ENCODE data around the gene SLC16A12.

SLC16A12 gene

DNA sequence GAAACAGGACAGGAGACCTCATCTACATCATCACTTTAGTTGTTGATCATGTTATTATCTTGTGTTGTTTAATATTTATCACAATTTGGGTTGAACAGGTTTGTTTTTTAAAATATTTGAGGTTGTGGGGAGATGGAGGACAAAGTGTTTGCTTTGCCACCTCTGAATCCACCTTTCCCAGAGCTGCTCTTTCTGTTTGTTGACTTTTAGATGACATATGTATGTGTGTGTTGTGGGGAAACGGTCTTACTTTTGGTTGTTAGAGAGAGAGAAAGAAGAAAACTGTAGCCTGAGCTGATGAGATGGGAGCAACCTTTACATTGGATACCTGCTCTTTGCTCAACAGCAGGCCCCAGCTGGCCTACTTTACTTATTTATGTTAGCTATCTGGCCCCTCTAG lies 19.0 kb upstream of the SLC16A12 start:
- Histone ChIP-seq H3K36me3 (ENCODE audit: insufficient read depth, low read length) (no peaks in the 10 kb centered on the region), H3F3A (ENCODE audit: insufficient read depth, low read length) (no peaks in the 10 kb centered on the region), H3K9me2 (ENCODE audit: low read depth, low read length) (no peaks in the 10 kb centered on the region), H3K9ac (ENCODE audit: low read length) (no peak overlapping the region), H3K79me2 (ENCODE audit: insufficient read depth, low read length) (no peaks in the 10 kb centered on the region), H4K20me1 (ENCODE audit: insufficient read depth, low read length) (no peaks in the 10 kb centered on the region), H3K9me3 (ENCODE audit: low read length) (no peaks in the 10 kb centered on the region), H3K4me1 (ENCODE audit: insufficient read depth, low read length, severe bottlenecking) (no peaks in the 10 kb centered on the region), H2AFZ (ENCODE audit: low read length) (no peak overlapping the region), H3K4me2 (ENCODE audit: low read length) (no peak overlapping the region), H3K27me3 (ENCODE audit: insufficient read depth, low read length) (no peaks in the 10 kb centered on the region), H3K27ac (ENCODE audit: low read depth, low read length, poor library complexity, severe bottlenecking) (no peak overlapping the region), H3K4me3 (ENCODE audit: low read depth, low read length, poor library complexity, severe bottlenecking) (no peak overlapping the region)
- TF ChIP-seq, protein P1, sequence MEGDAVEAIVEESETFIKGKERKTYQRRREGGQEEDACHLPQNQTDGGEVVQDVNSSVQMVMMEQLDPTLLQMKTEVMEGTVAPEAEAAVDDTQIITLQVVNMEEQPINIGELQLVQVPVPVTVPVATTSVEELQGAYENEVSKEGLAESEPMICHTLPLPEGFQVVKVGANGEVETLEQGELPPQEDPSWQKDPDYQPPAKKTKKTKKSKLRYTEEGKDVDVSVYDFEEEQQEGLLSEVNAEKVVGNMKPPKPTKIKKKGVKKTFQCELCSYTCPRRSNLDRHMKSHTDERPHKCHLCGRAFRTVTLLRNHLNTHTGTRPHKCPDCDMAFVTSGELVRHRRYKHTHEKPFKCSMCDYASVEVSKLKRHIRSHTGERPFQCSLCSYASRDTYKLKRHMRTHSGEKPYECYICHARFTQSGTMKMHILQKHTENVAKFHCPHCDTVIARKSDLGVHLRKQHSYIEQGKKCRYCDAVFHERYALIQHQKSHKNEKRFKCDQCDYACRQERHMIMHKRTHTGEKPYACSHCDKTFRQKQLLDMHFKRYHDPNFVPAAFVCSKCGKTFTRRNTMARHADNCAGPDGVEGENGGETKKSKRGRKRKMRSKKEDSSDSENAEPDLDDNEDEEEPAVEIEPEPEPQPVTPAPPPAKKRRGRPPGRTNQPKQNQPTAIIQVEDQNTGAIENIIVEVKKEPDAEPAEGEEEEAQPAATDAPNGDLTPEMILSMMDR (IDR thresholded peaks at IDR 0.05; ENCODE audit: low read length): no peak
- TF ChIP-seq EZH2 (IDR thresholded peaks at IDR 0.05; ENCODE audit: borderline replicate concordance, low read length): no peak

GRCh38 chr10:89553064-89553734 lies 17.8 kb upstream of the SLC16A12 start:
- no peaks in the 10 kb centered on the region for H3K79me2 ChIP-seq (ENCODE audit: insufficient read depth, low read length)
- H3K4me2 ChIP-seq (ENCODE audit: low read length): no peak overlapping the region
- H2AFZ ChIP-seq (ENCODE audit: low read length): no peak overlapping the region
- no peaks in the 10 kb centered on the region for H3K9me2 ChIP-seq (ENCODE audit: low read depth, low read length)
- H3K27ac ChIP-seq (ENCODE audit: low read depth, low read length, poor library complexity, severe bottlenecking): no peak overlapping the region
- no peaks in the 10 kb centered on the region for H3K4me1 ChIP-seq (ENCODE audit: insufficient read depth, low read length, severe bottlenecking)
- H4K20me1 ChIP-seq (ENCODE audit: insufficient read depth, low read length): no peaks in the 10 kb centered on the region
- TF ChIP-seq, protein P1 (IDR thresholded peaks at IDR 0.05; ENCODE audit: low read length): no peak
- no peak for TF ChIP-seq EZH2 (IDR thresholded peaks at IDR 0.05; ENCODE audit: borderline replicate concordance, low read length)
- no peak overlapping the region for H3K9ac ChIP-seq (ENCODE audit: low read length)
- H3K27me3 ChIP-seq (ENCODE audit: insufficient read depth, low read length): no peaks in the 10 kb centered on the region
- no peaks in the 10 kb centered on the region for H3K36me3 ChIP-seq (ENCODE audit: insufficient read depth, low read length)
- no peaks in the 10 kb centered on the region for H3K9me3 ChIP-seq (ENCODE audit: low read length)
- H3F3A ChIP-seq (ENCODE audit: insufficient read depth, low read length): no peaks in the 10 kb centered on the region
- H3K4me3 ChIP-seq (ENCODE audit: low read depth, low read length, poor library complexity, severe bottlenecking): no peak overlapping the region

- Histone ChIP-seq H3K4me2 (ENCODE audit: low read length) (no peak overlapping the region), H3K79me2 (ENCODE audit: insufficient read depth, low read length) (no peaks in the 10 kb centered on the region), H3K9me3 (ENCODE audit: low read length) (no peaks in the 10 kb centered on the region), H3K27me3 (ENCODE audit: insufficient read depth, low read length) (no peaks in the 10 kb centered on the region), H4K20me1 (ENCODE audit: insufficient read depth, low read length) (no peaks in the 10 kb centered on the region), H3K4me3 (ENCODE audit: low read depth, low read length, poor library complexity, severe bottlenecking) (no peak overlapping the region), H2AFZ (ENCODE audit: low read length) (no peak overlapping the region), H3K27ac (ENCODE audit: low read depth, low read length, poor library complexity, severe bottlenecking) (no peak overlapping the region), H3K4me1 (ENCODE audit: insufficient read depth, low read length, severe bottlenecking) (no peaks in the 10 kb centered on the region), H3K9me2 (ENCODE audit: low read depth, low read length) (no peaks in the 10 kb centered on the region), H3F3A (ENCODE audit: insufficient read depth, low read length) (no peaks in the 10 kb centered on the region), H3K9ac (ENCODE audit: low read length) (no peak overlapping the region), H3K36me3 (ENCODE audit: insufficient read depth, low read length) (no peaks in the 10 kb centered on the region)
- TF ChIP-seq, protein P1 (IDR thresholded peaks at IDR 0.05; ENCODE audit: low read length): no peak
- no peak for TF ChIP-seq EZH2 (IDR thresholded peaks at IDR 0.05; ENCODE audit: borderline replicate concordance, low read length)
Measured at GRCh38 chr10:89552213-89552612, 16.8 kb upstream of the SLC16A12 start.

Measured in OCI-LY1 (cell line).